Body of pancreas (tissue), 4 donors: ENCODE measurements around the gene MRGPRD. TPM values are rescaled to one million over a fixed set of nuclear protein-coding genes. Genes with fewer than 3 reads are reported as not detected.

Experiments used
- ATAC-seq: fragments of 150-250 bp; one replicate; pipeline ENCODE4 v1.9.1; 2016
- DNase-seq, 4 donors: peaks; one replicate each; pipeline ENCODE4 v3.0.0-alpha.2; 2019
- H3K27ac ChIP-seq, 4 donors: fragments of 200-600 bp; sonication (generic); 1 replicate in 3 of 4; 2 replicates in 1 of 4; pipeline versions ENCODE4 v1.5.1 to v1.6.1; 2016 to 2019; ENCODE audit warnings: mild to moderate bottlenecking in 1 of 4, mixed read lengths in 1 of 4, moderate library complexity in 1 of 4
- H3K27me3 ChIP-seq, 2 donors: fragments of 200-600 bp; sonication (generic); one replicate each; pipeline ENCODE4 v1.6.0; 2016; ENCODE audit warnings: mild to moderate bottlenecking in 1 of 2
- H3K36me3 ChIP-seq, 2 donors: fragments of 200-600 bp; sonication (generic); replicated peaks in 1 of 2; 2 replicates each; pipeline ENCODE4 v1.5.1; 2016; ENCODE audit warnings: low read depth in 2 of 2; ENCODE audit not compliant: insufficient read depth in 1 of 2
- H3K4me1 ChIP-seq: fragments of 200-600 bp; sonication (generic); one replicate; pipeline ENCODE4 v1.6.0; 2016
- H3K4me3 ChIP-seq, 2 donors: fragments of 200-600 bp; sonication (generic); 1 replicate in 1 of 2; 2 replicates in 1 of 2; pipeline ENCODE4 v1.5.1; 2016 to 2019
- H3K9me3 ChIP-seq, 3 donors: fragments of 200-600 bp; sonication (generic); 1 replicate in 2 of 3; 2 replicates in 1 of 3; pipeline ENCODE4 v1.5.1; 2016
- POLR2A ChIP-seq, 3 donors: fragments of 450-650 bp; IDR thresholded peaks; one replicate each; pipeline ENCODE4 v1.6.1; 2016; ENCODE audit warnings: antibody characterized with exemption in 3 of 3, mild to moderate bottlenecking in 2 of 3
- WGBS, 2 donors: methylation state at CpG; one replicate each; pipeline ENCODE4 v1.1.5; 2017; 5-methylcytosine and 5-hydroxymethylcytosine counted together
- intact Hi-C: fragments of 100-400 bp; cut with DNase I; formaldehyde crosslinking; loops from one replicate; pipeline ENCODE4 v1.15.1; 2023
- total RNA-seq, 2 donors: library from RNA; depleted of rRNA; stranded (reverse); fragments of >200 nt; gene quantifications; one replicate each; pipeline ENCODE4 v1.1.0, GENCODE V29; 2016
- TF ChIP-seq, protein P1 (sequence below), 7 experiments: fragments of 450-650 bp in 4 of 7; fragments of 200-600 bp in 3 of 7; sonication (generic) in 3 of 7; IDR thresholded peaks; one replicate each; pipeline ENCODE4 v1.5.1; 2016 to 2019; ENCODE audit warnings: antibody characterized with exemption in 7 of 7

The MRGPRD gene
- total RNA-seq, 2 donors from 2014 or later = not detected

DNA sequence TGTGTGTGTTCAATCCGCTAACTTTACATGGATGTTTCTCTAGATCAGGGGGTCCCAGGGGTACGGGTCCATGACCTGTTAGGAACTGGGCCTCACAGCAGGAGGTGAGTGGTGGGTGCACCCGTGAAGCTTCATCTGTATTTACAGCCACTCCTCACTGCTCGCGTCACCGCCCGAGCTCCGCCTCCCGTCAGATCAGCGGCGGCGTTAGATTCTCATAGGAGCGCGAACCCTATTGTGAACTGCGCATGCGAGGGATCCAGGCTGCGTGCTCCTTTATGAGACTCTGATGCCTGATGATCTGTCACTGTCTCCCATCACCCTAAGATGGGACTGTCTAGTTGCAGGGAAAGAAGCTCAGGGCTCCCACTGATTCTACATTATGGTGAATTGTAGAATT lies 31.9 kb downstream of the MRGPRD start:
- H3K27me3 ChIP-seq = no peaks in the 10 kb centered on the region
- no peaks in the 10 kb centered on the region for H3K36me3 ChIP-seq
- TF ChIP-seq POLR2A (IDR thresholded peaks at IDR 0.05) = no peak
- TF ChIP-seq, protein P1, sequence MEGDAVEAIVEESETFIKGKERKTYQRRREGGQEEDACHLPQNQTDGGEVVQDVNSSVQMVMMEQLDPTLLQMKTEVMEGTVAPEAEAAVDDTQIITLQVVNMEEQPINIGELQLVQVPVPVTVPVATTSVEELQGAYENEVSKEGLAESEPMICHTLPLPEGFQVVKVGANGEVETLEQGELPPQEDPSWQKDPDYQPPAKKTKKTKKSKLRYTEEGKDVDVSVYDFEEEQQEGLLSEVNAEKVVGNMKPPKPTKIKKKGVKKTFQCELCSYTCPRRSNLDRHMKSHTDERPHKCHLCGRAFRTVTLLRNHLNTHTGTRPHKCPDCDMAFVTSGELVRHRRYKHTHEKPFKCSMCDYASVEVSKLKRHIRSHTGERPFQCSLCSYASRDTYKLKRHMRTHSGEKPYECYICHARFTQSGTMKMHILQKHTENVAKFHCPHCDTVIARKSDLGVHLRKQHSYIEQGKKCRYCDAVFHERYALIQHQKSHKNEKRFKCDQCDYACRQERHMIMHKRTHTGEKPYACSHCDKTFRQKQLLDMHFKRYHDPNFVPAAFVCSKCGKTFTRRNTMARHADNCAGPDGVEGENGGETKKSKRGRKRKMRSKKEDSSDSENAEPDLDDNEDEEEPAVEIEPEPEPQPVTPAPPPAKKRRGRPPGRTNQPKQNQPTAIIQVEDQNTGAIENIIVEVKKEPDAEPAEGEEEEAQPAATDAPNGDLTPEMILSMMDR (IDR thresholded peaks at IDR 0.05) = no peak
- 91 to 93% methylated on average over 17 of the region's 17 CpGs for WGBS, 2 donors
- no peak overlapping the region for H3K4me3 ChIP-seq
- H3K4me1 ChIP-seq = peaks cover 6% of the 10 kb centered on the region
- intact Hi-C loops = no loop called here
- ATAC-seq = no peak
- no peaks in the 10 kb centered on the region for H3K9me3 ChIP-seq
- no peak for DNase-seq
- no peak overlapping the region for H3K27ac ChIP-seq

DNA sequence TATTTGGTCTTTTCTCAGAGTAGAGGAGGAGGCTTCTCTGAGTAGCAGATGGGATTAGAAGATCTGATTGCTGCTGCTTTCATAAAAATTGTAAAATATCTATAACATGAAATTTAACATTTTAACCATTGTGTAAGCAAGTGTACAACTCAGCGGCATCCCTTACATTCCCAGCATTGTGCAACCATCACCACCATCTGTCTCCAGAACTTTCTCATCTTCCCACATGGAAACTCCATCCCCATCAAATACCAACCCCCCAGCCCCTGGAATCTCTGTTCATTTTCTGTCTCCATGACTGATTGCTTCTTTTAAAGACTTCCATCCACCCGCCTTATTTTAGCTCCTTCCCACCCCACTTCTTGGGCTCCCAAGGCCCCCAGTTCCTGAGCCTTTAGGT lies 32.3 kb downstream of the MRGPRD start:
- Histone ChIP-seq H3K4me1 (peaks cover 6% of the 10 kb centered on the region), H3K36me3 (no peaks in the 10 kb centered on the region), H3K4me3 (no peak overlapping the region), H3K27ac (no peak overlapping the region), H3K9me3 (no peaks in the 10 kb centered on the region), H3K27me3 (no peaks in the 10 kb centered on the region)
- no peak for ATAC-seq
- no peak for DNase-seq
- WGBS, 2 donors = 62 to 64% methylated on average over 2 of the region's 2 CpGs
- intact Hi-C loops = no loop called here
- TF ChIP-seq, protein P1 (IDR thresholded peaks at IDR 0.05) = no peak
- TF ChIP-seq POLR2A (IDR thresholded peaks at IDR 0.05) = no peak

DNA sequence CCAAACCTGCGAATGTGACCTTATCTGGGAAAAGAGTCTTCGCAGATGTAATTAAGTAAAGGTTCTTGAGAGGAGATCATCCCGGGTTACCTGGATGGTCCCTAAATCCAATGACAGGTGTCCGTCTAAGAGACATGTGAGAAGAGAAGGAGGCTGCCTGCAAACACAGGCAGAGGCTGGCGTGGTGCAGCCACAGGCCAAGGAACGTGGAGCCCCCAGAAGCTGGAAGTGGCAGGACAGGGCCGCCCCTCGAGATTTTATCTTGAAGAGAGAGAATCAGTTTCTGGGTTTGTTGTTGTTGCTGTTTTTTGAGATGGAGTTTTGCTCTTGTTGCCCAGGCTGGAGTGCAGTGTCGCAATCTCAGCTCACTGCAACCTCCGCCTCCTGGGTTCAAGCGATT lies 33.6 kb downstream of the MRGPRD start:
- no peak overlapping the region for H3K4me3 ChIP-seq
- TF ChIP-seq, protein P1 (IDR thresholded peaks at IDR 0.05) = no peak
- no peak for TF ChIP-seq POLR2A (IDR thresholded peaks at IDR 0.05)
- DNase-seq (no peak), ATAC-seq (no peak)
- H3K27me3 ChIP-seq = no peaks in the 10 kb centered on the region
- WGBS, 2 donors = 58 to 66% methylated on average over 11 of the region's 11 CpGs
- H3K27ac ChIP-seq = peak overlapping the region in 2 of 4 donors; percentile 62 to 64
- H3K9me3 ChIP-seq = no peaks in the 10 kb centered on the region
- no peaks in the 10 kb centered on the region for H3K36me3 ChIP-seq
- intact Hi-C loops = no loop called here
- peaks cover 6% of the 10 kb centered on the region for H3K4me1 ChIP-seq

DNA sequence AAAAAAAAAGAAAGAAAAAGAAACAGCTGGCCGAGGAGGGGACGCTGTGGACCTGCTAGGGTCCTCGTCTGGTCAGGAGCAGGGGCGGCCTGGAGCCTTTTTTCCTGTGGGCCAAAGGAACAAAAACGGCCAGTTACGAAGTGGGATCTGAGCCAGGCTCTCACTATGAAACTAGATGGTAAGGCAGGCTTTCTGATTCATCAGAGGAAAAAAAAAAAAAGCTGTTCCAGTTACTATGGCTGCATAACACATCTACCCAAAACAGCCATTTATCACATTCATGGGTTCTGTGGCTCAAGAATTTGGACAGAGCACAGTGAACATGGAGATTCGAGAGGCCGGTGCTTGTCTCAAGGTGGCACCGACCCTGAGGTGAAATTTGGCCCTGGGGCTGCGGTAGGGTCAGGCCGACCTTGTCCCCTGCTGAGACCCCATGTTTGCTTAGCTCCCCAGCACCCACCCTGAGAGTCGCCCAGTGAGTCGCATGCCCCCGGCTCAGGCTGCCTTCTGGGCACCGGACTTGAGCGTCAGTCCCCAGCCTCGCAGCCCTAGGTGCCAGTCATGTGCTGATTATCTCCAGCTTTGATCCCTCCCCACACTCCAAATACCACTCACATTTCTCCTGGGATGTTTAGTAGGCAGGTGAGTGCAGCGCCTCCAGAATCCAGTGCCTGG lies 34.2 kb downstream of the MRGPRD start:
- Histone ChIP-seq H3K4me1 (peaks cover 6% of the 10 kb centered on the region), H3K9me3 (no peaks in the 10 kb centered on the region), H3K27ac (peak overlapping the region in 2 of 4 donors; percentile 62 to 64), H3K4me3 (no peak overlapping the region), H3K27me3 (no peaks in the 10 kb centered on the region), H3K36me3 (no peaks in the 10 kb centered on the region)
- peak in 2 of 4 donors; percentile 20 to 30 for DNase-seq
- TF ChIP-seq, protein P1 (IDR thresholded peaks at IDR 0.05) = no peak
- TF ChIP-seq POLR2A (IDR thresholded peaks at IDR 0.05) = no peak
- intact Hi-C loops = no loop called here
- WGBS, 2 donors = 31 to 56% methylated on average over 8 to 18 of the region's 18 CpGs
- peak; percentile 84 for ATAC-seq

DNA sequence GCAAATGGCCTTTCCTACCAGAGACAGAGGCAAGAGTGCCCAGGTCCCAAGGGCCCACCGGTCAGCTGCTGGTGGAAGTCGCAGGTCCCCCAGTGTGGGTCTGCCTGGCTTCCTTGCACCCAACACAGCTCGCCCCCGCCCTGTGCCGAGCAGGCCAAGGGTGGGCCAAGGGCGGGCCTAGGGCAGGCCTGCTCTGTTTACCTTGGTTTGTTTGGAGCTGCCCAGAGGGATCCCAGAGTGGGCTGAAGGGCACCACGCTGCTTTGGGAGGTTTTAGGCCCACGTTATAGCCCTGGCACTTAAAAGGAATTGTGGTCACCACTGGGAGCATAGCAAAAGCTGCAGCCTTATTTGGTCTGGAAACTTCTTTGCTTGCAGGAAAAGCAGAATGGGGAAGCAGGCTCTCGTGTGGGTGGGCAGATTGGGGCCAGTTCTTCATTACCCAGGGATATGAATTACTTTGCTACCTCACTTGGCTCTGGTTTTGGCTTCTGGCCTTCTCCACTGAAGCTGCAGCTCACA lies 38.0 kb downstream of the MRGPRD start:
- H3K27ac ChIP-seq = no peak overlapping the region
- H3K36me3 ChIP-seq = no peaks in the 10 kb centered on the region
- no peak overlapping the region for H3K4me3 ChIP-seq
- DNase-seq (no peak), ATAC-seq (no peak)
- TF ChIP-seq, protein P1 (IDR thresholded peaks at IDR 0.05) = no peak
- no peak for TF ChIP-seq POLR2A (IDR thresholded peaks at IDR 0.05)
- 61 to 65% methylated on average over 4 to 9 of the region's 9 CpGs for WGBS, 2 donors
- intact Hi-C loops = no loop called here
- no peaks in the 10 kb centered on the region for H3K9me3 ChIP-seq
- peaks cover 6% of the 10 kb centered on the region for H3K4me1 ChIP-seq
- no peaks in the 10 kb centered on the region for H3K27me3 ChIP-seq
